Islet of Langerhans (tissue), 1 donor: ENCODE measurements around the gene PLXNA2.

Source experiments
- FAIRE-seq: peaks from one replicate; lab custom pipeline; 2011; peaks lifted over from hg19 to GRCh38; lab: Jason Lieb, UNC

PLXNA2 gene

DNA sequence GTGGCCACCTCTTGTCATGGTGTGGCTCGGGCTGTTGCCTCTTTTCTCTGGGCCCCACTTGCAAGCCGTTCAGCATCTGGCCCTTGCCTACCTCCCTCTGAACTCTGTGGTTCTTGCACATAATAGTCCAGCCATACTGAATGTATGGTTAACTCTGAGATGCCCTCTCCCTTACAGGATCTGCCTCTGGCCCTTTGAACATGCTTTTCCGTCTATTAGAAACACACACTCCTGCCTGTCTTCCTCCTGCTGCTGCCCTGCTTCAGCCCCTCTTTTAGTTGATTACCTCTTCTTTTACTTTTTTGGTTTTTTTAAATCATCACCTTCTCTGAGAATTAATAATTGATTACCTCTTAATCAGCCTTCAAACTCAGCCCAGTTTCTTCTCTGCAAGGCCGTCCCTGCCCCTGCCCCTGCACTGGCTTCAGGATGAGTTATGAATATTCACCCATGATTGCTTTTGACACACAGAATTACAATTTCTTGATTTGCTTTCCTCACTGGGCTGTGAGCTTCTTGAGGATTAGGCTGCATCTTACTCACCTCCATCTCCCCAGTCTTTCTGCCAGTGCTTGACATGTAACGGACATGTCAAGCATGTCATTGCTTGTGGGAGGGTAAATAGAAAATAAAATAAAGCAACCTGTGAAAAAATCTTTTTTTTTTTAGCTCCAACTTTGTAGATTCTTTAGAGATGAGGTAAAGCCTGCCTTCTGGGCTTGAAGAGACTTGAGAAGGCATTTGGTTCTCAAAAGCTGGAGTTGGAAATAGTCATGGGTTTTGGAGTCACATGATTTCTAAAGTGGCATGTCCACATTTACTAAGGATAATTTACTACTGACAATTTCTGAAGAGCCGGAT lies 158.3 kb downstream of the PLXNA2 start:
- FAIRE-seq, result no peak

DNA sequence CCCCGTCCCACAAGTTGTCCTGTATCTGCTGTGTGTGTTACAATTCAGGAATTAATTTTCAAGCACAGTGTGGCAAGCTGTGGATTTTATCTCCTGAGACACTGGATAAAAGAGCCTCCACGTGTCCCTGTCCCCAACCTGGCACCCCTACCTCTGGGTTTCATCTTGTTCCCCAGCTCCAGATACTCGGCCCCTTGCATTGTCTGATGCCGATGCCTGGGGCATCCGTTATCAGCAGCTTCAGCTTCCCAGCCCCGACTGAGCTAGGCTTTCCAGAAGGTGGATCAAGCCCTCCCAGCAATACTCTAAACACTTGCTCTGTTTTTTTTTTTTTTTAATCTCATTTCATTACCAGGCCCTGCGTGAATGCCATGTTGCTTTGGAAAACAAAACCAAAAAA lies 159.4 kb downstream of the PLXNA2 start:
- FAIRE-seq, result no peak

DNA sequence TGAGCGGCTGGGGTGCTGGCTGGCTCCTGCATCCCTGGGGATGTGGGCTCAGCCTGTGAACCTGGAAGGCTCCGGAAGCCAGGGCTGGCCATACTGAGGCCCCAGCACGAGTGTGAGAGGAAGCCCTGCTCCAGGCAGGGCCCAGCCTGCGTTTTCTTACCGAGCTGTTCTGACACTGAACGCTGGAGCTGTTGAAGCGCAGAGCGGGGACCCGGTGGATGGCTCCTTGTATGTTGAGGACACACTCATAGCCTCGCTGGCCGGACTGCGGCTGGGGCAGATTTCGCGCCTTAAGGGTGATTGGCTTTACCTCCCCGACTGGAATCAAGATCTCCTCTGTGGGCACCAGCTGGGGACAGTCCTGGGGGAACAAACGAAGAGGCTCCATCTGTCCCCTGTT lies 160.0 kb downstream of the PLXNA2 start:
- FAIRE-seq, result no peak

DNA sequence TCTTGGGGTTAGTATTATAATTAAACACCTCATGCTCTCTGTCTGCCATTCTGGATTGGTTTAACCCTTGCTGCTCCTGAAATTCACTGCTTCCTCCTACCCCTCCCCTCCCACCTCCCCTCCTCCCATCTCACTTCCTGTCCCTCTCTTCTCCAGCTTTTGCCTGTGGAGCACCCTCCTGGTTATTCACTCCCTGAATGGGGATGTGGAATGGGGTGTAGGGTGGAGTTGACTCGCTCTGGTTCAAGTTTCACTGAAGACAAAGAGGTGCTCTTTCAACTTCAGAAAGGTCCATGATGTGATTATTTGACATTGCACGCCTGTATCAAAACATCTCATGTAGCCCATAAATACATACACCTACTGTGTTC lies 160.5 kb downstream of the PLXNA2 start:
- FAIRE-seq, result no peak

DNA sequence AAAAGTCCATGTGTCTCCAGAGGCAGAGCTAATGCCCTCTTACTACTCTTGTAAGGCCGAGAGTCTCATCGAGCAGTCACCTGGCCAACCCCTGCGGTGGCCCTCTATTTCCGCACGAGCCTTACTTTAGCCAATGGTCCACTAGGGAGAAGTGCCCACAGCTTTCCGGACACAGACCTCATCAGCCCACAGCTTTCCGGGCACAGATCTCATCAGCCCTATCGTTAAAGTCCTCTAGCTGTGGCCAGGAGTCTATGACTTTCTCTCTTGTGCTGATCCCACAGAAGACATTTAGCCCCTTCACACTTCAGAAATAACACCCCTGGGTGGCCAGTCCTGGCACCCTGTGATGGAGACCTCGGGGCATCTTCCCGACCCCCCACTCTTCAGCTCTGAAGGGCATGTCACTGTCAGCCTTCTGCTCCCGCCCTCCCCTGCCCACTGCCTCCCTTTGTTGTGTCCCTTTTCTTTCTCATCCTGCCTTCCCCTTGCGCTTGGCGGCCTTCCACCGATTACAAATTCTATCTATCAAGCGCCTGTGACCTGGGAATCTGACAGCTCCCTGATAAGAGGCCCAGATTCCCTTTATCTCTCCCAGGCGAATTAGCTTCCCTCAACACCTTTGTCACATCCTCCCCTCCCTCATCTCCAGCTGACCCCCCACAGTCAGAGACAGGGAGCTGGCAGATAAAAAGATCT lies 161.0 kb downstream of the PLXNA2 start:
- no peak for FAIRE-seq

DNA sequence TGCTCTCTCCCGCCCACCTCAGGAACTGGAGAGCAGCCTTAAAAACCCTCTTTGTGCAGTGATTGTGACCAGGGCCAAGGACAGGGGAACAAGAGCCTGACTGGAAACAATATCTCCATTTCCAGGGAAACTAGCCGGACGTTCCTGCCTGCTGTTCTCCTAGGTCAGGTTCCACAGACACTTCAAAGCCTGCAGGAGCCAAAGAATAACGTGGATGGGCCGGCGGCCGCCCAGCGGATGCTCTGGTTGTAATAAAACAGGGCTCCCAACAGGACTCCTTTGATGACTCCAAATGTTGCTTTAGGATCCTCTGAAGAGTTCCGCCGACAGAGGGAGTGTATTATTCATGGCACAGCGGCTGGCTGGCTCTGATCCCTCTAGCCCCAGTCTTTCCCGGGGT lies 162.2 kb downstream of the PLXNA2 start:
- no peak for FAIRE-seq

GRCh38 chr1:208080396-208081286 lies 163.5 kb downstream of the PLXNA2 start:
- no peak for FAIRE-seq

DNA sequence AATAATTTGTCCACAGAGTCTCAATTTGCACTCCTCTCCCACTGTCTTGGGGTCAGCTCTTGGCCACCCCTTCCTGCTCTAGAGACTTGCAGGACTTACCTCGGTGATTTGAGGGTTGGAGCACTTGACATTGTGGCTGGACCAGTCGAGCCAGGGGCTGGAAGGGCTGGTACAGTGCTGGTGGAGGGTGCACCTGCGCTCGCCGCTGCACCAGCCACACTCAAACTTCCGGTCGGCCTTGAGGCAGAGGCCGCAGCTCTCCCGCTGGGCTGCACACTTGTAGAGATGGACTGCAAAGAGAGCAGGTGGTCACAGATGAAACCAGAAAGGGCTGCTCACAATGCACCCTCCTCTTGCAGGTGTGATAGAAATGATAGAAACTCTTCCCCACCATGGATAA lies 165.0 kb downstream of the PLXNA2 start:
- FAIRE-seq, result no peak

- FAIRE-seq, result no peak
Observed at GRCh38 chr1:208078752-208079151, 165.4 kb downstream of the PLXNA2 start.

DNA sequence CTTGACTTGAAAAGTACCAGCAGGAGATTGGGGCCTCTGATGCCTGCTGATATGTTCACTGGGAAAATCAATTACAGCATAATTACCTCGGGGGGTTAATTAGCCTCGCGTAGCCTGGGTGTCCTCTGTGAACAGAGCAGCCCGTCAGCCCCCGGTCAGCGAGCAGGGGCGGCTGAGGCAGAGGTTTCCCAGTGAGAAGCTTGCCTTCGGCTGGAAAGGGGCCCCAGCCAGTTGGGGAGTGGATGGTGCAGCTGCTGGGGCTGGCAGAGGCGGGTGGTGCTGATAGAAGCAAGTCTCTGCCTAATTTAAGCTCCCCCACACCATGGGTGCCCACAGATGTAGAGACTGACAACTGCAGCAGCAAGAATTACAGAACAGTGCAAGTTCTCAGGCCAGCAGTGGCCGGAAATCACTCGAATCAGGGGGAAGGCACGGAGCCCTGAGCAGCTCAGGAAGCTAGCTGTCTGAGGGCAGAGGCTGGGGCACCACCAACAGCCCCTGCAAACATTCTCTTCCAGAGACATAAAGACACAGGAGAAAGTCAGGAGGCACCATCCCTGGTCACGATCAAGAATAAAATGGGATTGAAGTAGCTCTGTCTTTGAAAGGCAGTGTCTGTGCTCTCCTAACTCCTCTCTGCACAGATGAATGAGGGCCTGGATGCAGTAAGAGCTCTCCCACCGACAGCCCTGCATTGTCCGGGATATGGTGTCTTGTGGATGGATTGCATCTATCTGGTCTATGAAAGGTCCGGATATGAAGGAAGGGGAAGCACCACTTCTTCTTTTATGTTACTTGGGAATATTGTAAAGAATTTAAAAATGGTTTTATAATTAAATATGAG lies 166.7 kb downstream of the PLXNA2 start:
- FAIRE-seq, result no peak

- no peak for FAIRE-seq
Observed at GRCh38 chr1:208074353-208074752, 169.8 kb downstream of the PLXNA2 start.

DNA sequence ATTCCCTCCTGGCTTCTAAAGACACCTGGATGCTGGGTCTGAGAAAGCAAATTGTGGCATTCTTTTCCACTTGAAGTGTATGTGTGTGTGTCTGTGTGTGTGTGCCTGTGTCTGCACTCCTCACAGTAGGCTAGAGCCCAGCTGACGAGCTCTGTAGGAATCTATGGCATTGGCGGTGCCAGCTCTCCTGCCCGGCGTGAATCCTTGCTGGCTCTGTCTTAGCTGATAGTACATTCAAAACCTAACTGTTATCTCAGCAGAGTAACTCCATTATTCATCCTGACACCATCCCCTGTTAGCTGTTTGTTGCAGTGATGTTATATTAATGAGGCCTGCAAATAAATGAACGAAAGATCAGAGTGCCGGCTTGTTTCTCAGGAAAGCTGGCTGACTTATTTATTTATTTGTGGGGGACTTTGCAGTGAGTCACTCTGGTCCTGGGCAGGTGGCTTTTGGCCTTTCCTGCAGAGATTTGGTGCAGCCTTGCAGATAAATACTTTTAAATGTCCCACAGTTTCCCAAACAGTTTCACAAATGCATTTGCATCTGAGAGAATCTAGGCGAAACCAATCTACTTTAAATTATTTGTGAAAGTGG lies 172.7 kb downstream of the PLXNA2 start:
- FAIRE-seq, result no peak

DNA sequence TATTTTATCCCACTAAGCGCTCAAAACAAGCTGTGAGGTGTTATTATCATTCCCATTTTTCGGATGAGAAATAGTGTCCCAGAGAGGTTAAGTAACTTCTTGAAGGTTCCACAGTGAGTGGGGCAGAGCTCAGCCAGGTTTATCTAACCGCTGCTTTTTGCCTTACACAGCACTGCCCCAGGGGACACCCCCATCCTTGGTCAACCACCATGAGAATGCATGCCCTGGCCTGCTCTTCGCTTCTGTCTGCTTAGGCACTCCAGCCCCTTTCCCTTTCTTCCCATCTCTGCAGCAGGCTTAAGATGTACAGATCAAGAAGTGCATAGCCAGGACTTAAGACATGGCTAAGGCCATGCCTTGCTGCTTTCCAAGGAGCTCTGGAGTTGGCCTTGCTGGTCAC lies 174.3 kb downstream of the PLXNA2 start:
- no peak for FAIRE-seq

DNA sequence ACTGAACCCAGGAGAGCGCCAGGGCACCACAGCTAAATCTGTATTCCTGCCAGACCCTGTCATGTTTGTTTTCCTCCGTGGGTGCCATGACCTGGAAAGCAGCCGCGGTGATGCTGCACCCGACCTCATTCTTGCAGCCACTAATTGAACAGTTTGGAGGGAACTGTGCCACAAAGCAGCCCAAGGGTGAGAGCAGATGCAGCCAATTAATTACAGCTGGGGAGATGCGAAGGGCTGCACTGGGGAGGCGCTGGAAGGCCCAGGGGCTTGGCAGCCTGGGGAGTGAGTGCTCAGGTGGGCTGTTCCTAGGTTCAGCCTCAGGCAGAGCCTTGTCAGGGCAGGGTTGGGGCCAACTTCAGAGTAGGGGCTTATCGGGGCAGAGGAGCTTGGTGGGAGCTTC lies 174.9 kb downstream of the PLXNA2 start:
- FAIRE-seq, result no peak

GRCh38 chr1:208068908-208069307 lies 175.3 kb downstream of the PLXNA2 start:
- no peak for FAIRE-seq

DNA sequence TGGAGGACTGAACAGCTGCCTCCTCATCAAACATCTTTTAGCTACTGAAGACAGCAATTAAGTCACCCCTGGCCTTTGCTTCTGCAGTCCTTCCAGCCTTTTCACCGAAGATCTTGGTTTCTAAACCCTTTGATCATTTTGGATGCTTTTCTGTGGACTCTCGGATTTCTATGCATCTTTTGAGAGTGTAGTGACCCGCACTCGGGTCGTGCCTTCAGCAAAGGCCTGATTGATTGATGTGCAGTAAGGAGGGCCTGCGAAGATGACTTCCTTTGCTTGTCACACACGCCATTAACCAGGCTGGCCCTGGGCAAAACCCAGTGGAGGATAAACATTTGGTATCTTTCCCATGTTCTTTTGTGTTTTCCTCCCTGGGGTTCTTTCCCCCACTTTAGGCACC lies 175.8 kb downstream of the PLXNA2 start:
- FAIRE-seq, result no peak

DNA sequence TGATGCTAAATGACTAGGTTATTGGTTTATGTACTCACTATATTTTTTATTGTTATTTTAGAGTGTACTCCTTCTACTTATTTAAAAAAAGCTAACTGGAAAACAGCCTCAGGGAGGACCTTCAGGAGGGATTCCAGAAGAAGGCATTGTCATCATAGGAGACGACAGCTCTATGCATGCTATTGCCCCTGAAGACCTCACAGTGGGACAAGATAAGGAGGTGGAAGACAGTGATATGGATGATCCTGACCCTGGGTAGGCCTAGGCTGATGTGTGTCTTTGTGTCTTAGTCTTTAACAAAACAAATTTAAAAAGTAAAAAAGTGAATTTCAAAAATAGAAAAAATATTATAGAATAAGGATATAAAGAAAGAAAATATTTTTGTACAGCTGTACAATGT lies 177.6 kb downstream of the PLXNA2 start:
- FAIRE-seq, result no peak

- no peak for FAIRE-seq
Observed at GRCh38 chr1:208065862-208066261, 178.3 kb downstream of the PLXNA2 start.

GRCh38 chr1:208061632-208062031 lies 182.6 kb downstream of the PLXNA2 start:
- no peak for FAIRE-seq

GRCh38 chr1:208061118-208061517 lies 183.1 kb downstream of the PLXNA2 start:
- FAIRE-seq, result no peak

GRCh38 chr1:208060215-208060869 lies 183.8 kb downstream of the PLXNA2 start:
- FAIRE-seq, result no peak
